MM.1S (cell line): ENCODE results near the gene PPP4R4.

Source experiments
- CTCF ChIP-seq: fragments of 300-600 bp; sonication (generic); IDR thresholded peaks from 2 replicates; pipeline ENCODE4 v1.5.1; 2016; ENCODE audit warnings: antibody characterized with exemption, low read length, mixed read lengths
- EZH2 ChIP-seq: fragments of 300-600 bp; sonication (generic); optimal IDR thresholded peaks from 2 replicates; pipeline ENCODE3; 2017; ENCODE audit warnings: low read depth, mild to moderate bottlenecking, antibody characterized with exemption, low read length, mixed read lengths
- EZH2phosphoT487 ChIP-seq: fragments of 300-600 bp; sonication (generic); IDR thresholded peaks from 2 replicates; pipeline ENCODE4 v1.6.1; 2018; ENCODE audit warnings: antibody characterized with exemption, low read length

GRCh38 chr14:94237983-94238382 is 63.9 kb downstream of the PPP4R4 start:
- no peak for TF ChIP-seq CTCF
- TF ChIP-seq EZH2phosphoT487, result no peak
- TF ChIP-seq EZH2, result no peak
